Skeletal muscle satellite cell (primary cell): ENCODE results near the gene STIM2.

Source experiments
- H3K27me3 ChIP-seq: 2 replicates; pipeline ENCODE4 v1.7.0; 2013; ENCODE audit warnings: low read length; ENCODE audit not compliant: control insufficient read depth, insufficient read depth
- H3K36me3 ChIP-seq: 2 replicates; pipeline ENCODE4 v1.7.0; 2013; ENCODE audit warnings: mild to moderate bottlenecking, control low read depth, low read length; ENCODE audit not compliant: insufficient read depth
- H3K4me1 ChIP-seq: 2 replicates; pipeline ENCODE4 v1.7.0; 2013; ENCODE audit warnings: low read length; ENCODE audit not compliant: control insufficient read depth, insufficient read depth
- H3K4me2 ChIP-seq: 2 replicates; pipeline ENCODE4 v1.7.0; 2013; ENCODE audit warnings: mild to moderate bottlenecking, low read length
- H3K4me3 ChIP-seq: 2 replicates; pipeline ENCODE4 v1.7.0; 2013; ENCODE audit warnings: low read length
- H3K9ac ChIP-seq: 2 replicates; pipeline ENCODE4 v1.7.0; 2013; ENCODE audit warnings: mild to moderate bottlenecking, low read depth, low read length, moderate library complexity
- H3K9me3 ChIP-seq: replicated peaks from 2 replicates; pipeline ENCODE4 v1.7.0; 2013; ENCODE audit warnings: mild to moderate bottlenecking, control low read depth, low read length

The STIM2 gene

DNA sequence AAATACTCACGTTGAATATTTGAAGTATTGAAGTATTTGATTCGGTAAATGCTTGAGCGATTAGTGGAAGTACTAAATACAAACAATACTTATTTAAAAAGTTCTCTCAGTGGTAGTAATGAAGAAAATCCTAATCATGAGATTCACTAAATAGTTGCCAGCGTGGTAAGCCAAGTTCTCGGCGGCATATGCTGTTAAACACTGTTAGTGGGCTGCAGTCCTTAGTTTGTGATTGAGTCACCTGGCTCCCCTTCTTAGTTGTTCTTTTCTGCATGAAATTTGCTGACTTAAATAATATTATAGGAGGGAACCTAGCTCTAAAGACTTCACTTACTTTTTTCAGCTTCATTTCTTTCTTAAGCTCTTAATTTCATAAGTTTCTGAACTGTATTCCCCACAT lies 51.4 kb downstream of the STIM2 start:
- no peak overlapping the region for H3K4me3 ChIP-seq
- peaks cover 3% of the 10 kb centered on the region for H3K4me1 ChIP-seq
- H3K36me3 ChIP-seq: no peaks in the 10 kb centered on the region
- no peaks in the 10 kb centered on the region for H3K27me3 ChIP-seq
- no peak overlapping the region for H3K4me2 ChIP-seq
- H3K9ac ChIP-seq: no peak overlapping the region
- H3K9me3 ChIP-seq: no peaks in the 10 kb centered on the region

DNA sequence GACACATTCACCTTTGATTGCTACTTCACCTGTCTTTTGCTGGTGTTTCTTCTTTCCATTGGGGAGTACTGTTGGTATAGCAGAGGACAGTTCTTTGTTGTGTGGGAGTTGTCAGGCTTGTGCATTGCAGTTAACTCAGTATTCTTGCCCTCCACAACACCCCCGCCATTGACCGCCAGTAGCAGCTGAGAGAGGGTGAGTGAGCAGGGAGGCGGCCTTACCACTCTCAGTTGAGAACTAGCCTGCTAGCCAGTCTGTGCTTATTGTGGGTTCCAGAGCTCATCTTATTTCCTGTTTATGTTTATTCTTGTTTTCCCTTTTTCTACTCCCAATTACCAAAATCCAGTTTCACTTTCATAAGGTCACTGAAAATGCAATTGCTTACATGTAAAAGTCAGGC lies 52.2 kb downstream of the STIM2 start:
- no peak overlapping the region for H3K4me2 ChIP-seq
- no peak overlapping the region for H3K9ac ChIP-seq
- no peaks in the 10 kb centered on the region for H3K27me3 ChIP-seq
- peaks cover 3% of the 10 kb centered on the region for H3K4me1 ChIP-seq
- H3K4me3 ChIP-seq: no peak overlapping the region
- no peaks in the 10 kb centered on the region for H3K9me3 ChIP-seq
- no peaks in the 10 kb centered on the region for H3K36me3 ChIP-seq

DNA sequence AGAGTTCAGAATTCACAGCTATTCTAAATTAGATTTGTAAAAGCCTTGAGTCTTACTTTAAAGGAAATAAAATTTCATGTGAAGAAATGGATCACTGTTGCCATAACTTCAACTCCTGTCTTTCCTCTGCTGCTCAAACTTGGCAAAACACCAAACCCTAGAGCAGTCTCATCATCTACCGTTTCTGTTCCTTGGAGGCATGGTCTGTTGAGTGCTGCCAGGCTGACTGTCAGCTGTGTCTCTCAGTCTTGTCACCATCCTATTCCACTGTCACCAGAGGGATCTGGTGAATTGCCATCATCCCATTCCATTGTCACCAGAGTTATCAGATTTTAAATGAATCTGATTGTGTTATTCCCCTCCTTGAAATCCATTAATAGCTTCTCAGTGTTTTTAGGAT lies 55.6 kb downstream of the STIM2 start:
- H3K9me3 ChIP-seq: no peaks in the 10 kb centered on the region
- H3K4me2 ChIP-seq: no peak overlapping the region
- peaks cover 3% of the 10 kb centered on the region for H3K4me1 ChIP-seq
- H3K9ac ChIP-seq: no peak overlapping the region
- no peak overlapping the region for H3K4me3 ChIP-seq
- peaks cover 14% of the 10 kb centered on the region for H3K36me3 ChIP-seq
- H3K27me3 ChIP-seq: no peaks in the 10 kb centered on the region

DNA sequence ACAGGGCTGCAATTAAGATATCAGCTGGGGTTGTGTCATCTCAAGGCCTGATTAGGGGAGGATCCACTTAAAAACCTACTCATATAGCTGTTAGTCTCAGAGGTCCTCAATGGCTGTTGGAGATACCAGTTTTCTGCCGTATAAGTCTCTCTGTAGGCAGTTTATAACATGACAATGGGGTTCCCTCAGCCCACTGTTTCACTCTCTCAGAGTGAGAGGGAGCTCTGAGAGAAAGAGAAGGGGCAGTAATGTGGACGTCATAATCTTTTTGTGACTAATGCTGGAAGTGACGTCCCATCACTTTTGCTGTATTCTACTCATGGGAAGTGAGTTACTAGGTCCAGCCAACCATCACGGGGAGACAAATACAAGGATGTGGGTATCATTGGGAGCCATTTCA lies 70.3 kb downstream of the STIM2 start:
- Histone ChIP-seq H3K4me2 (no peak overlapping the region), H3K9me3 (no peaks in the 10 kb centered on the region), H3K4me1 (no peaks in the 10 kb centered on the region), H3K4me3 (no peak overlapping the region), H3K27me3 (no peaks in the 10 kb centered on the region), H3K36me3 (no peaks in the 10 kb centered on the region), H3K9ac (no peak overlapping the region)

DNA sequence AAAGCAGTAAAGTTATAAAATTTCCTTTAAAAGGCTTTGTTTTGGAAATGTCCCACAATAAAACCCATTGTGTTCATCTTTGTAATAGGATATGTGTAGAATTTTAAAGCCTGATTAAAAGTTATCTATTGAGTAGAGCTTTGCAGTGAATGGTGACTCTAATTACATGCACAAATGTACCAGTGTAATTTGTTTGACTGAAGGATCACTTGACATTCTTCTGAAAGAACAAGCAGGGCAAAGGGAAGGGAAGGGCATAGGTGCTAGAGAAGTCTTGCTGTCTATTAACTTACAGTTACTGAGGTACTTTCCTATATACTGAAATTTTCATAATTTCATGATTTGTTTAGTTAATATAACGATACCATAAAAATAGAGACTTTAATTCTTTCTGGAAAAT lies 70.8 kb downstream of the STIM2 start:
- Histone ChIP-seq H3K4me1 (no peaks in the 10 kb centered on the region), H3K36me3 (no peaks in the 10 kb centered on the region), H3K27me3 (no peaks in the 10 kb centered on the region), H3K4me2 (no peak overlapping the region), H3K9ac (no peak overlapping the region), H3K4me3 (no peak overlapping the region), H3K9me3 (no peaks in the 10 kb centered on the region)

DNA sequence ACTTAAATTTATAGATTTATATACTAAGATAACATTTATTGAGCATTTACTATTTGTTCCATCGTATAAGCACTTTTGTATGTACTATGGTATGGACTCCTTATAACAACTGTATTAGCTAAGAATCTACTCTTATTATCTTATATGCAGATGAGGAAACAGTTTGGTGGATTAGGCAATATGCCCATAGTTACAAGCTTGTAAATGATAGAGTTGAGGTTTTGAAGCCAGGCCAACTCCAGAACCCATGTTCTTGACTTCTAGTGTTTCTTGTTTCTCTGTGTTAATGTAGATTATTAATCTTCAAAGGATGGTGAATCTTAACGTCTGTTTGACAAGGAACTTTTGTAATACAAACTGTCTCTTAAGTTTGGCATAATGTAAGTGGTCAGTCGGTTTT lies 71.3 kb downstream of the STIM2 start:
- H3K27me3 ChIP-seq: no peaks in the 10 kb centered on the region
- no peak overlapping the region for H3K4me3 ChIP-seq
- no peaks in the 10 kb centered on the region for H3K9me3 ChIP-seq
- H3K4me2 ChIP-seq: no peak overlapping the region
- no peaks in the 10 kb centered on the region for H3K4me1 ChIP-seq
- H3K36me3 ChIP-seq: no peaks in the 10 kb centered on the region
- H3K9ac ChIP-seq: no peak overlapping the region

DNA sequence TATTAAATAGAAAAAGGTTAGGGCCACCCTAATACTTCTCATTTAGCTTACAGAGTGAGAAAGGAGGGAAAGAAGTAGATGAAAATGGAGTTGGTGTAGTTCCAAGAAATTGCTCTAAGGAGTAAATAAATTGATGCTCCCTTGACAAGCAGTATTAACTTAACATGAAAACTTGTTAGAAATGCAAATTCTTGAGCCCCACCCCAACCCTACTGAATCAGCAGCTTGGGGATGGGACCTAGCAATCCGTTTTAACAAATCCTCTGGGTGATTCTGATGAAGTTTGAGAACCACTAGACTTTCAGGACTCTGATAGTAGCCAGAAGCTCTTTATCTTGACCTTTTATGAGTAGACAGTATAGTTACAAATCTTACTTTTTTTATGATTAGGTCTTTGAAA lies 74.8 kb downstream of the STIM2 start:
- no peaks in the 10 kb centered on the region for H3K27me3 ChIP-seq
- no peak overlapping the region for H3K4me2 ChIP-seq
- H3K4me1 ChIP-seq: no peaks in the 10 kb centered on the region
- no peak overlapping the region for H3K9ac ChIP-seq
- H3K9me3 ChIP-seq: no peaks in the 10 kb centered on the region
- no peaks in the 10 kb centered on the region for H3K36me3 ChIP-seq
- H3K4me3 ChIP-seq: no peak overlapping the region

DNA sequence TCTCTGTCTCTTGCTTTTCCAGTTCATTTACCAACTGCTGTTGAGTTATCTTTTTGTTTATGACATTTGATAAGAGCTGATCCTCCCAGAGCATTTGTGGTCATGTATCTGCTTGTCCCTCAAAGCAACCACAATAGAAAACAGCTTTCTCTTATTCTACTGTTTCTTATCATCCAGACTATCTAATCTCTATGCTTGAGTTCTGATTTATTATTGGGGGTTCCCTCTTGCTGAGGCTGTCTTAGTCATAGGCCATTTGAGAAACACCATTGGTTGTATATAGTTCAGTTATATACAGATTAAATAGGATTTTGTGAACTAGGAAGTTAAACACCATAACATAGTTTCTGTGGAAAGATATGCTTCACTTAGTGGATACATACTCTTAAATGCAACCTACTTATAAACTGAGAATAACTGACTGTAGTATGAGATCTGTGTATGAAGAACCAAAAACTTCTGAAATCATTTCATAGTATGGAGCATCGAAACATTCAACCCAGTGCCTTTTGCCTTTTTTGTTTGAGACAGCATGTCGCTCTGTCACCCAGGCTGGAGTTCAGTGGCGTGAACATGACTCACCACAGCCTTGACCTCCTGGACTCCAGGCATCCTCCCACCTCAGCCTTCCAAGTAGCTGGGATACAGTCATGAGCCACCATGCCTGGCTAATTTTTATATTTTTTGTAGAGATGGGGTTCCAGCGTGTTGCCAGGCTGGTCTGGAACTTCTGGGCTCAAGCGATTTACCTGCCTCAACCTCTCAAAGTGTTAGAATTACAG lies 75.8 kb downstream of the STIM2 start:
- Histone ChIP-seq H3K4me3 (no peak overlapping the region), H3K36me3 (no peaks in the 10 kb centered on the region), H3K27me3 (no peaks in the 10 kb centered on the region), H3K4me2 (no peak overlapping the region), H3K4me1 (no peaks in the 10 kb centered on the region), H3K9ac (no peak overlapping the region), H3K9me3 (no peaks in the 10 kb centered on the region)

DNA sequence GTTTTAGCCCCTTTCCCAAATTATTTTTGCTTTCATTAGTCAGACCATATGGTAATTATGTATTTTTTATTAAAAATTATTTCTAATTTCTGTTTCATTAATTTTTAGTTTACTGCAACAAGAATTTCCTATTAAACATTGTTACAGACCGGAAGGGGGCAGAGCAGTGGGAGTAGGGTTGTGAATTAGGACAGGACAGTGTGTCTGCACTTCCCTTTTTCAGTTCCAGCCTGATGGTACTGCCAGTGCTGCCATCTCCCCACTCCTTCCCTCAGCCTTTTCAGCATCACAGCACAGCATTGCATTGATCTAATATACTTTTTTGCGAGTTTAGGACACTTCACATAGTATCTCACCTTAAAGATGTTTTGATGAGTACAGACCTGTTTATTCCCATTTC lies 76.5 kb downstream of the STIM2 start:
- no peak overlapping the region for H3K9ac ChIP-seq
- no peak overlapping the region for H3K4me3 ChIP-seq
- H3K4me1 ChIP-seq: no peaks in the 10 kb centered on the region
- H3K27me3 ChIP-seq: no peaks in the 10 kb centered on the region
- no peaks in the 10 kb centered on the region for H3K36me3 ChIP-seq
- no peak overlapping the region for H3K4me2 ChIP-seq
- no peaks in the 10 kb centered on the region for H3K9me3 ChIP-seq

DNA sequence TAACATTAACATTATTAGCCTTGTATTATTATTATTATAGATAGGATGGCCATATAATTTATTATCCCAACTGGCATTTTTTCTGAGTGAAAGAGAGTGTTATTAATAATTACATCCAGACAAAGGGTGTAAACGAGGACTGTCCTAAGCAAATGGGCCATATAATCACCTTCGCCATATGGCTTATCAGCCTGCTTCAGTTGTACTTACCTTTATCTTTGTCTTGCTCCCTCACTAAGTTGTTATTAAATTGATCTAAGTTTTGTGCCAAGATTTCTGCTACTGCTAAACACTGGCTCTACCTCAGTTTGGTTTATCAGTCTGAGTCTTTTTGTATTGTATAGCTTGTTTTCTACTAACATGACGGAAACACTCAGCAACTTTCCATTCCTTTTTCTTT lies 76.9 kb downstream of the STIM2 start:
- no peaks in the 10 kb centered on the region for H3K36me3 ChIP-seq
- H3K4me3 ChIP-seq: no peak overlapping the region
- no peak overlapping the region for H3K9ac ChIP-seq
- no peaks in the 10 kb centered on the region for H3K4me1 ChIP-seq
- no peaks in the 10 kb centered on the region for H3K9me3 ChIP-seq
- no peak overlapping the region for H3K4me2 ChIP-seq
- H3K27me3 ChIP-seq: no peaks in the 10 kb centered on the region

DNA sequence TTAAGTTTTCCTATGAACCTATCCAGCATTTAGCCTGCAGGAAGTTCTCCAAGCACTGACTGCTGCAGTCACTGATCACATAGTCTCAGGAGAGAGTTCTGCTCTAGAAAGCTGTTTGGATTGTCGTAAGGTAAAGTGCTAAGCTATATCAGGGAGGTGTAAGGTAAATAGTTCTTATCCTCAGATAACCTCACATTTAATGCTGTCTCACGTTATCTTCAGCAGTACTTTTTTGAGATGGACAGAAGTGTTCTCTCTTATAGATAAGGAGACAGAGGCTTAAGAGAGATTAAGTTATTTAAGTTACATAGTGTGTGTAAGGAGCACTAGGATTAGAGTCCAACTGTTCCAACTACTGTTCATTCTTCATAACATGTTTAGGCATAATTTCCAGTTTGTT lies 77.9 kb downstream of the STIM2 start:
- Histone ChIP-seq H3K4me3 (no peak overlapping the region), H3K27me3 (no peaks in the 10 kb centered on the region), H3K9ac (no peak overlapping the region), H3K4me1 (no peaks in the 10 kb centered on the region), H3K36me3 (no peaks in the 10 kb centered on the region), H3K9me3 (no peaks in the 10 kb centered on the region), H3K4me2 (no peak overlapping the region)

DNA sequence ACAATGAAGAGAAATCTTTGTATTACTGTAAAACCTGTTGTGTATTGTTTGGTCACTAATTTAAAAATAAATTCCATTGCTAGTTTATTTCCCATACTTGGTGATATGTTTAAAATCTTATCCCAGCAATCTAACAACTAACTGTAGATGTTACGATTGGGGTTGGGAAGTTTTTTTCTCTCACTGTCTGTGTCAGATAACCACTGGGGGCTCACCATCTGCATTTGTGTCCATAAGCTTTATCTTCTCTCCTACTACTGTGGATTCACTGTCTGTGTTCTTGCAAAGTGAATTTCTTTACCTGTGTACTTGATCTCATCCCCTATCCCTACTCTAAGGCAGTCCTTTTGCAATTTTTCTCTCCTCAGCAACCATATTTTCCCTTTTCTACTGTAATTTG lies 81.3 kb downstream of the STIM2 start:
- Histone ChIP-seq H3K4me1 (no peaks in the 10 kb centered on the region), H3K9me3 (no peaks in the 10 kb centered on the region), H3K27me3 (no peaks in the 10 kb centered on the region), H3K4me2 (no peak overlapping the region), H3K36me3 (no peaks in the 10 kb centered on the region), H3K9ac (no peak overlapping the region), H3K4me3 (no peak overlapping the region)
